K562 (cell line): ENCODE measurements around the gene SLC26A6. TPM values are rescaled to one million over a fixed set of nuclear protein-coding genes. Genes with fewer than 3 reads are reported as not detected.

Source experiments
- CBX5 ChIP-seq: IDR thresholded peaks from 2 replicates; pipeline ENCODE4 v1.6.1; 2014; ENCODE audit warnings: low read depth, borderline replicate concordance
- FOXA1 ChIP-seq: fragments of 450-650 bp; IDR thresholded peaks from 2 replicates; pipeline ENCODE4 v1.6.1; 2016; ENCODE audit warnings: mild to moderate bottlenecking, borderline replicate concordance
- FOXP1 ChIP-seq: sonication (generic); formaldehyde crosslinking; IDR thresholded peaks from 2 replicates; pipeline ENCODE4 v1.8.0; 2022; ENCODE audit warnings: mild to moderate bottlenecking, missing genetic modification reagents
- GATAD2A ChIP-seq: fragments of 450-650 bp; IDR thresholded peaks from 2 replicates; pipeline ENCODE4 v1.6.1; 2017
- ILF3 ChIP-seq: fragments of 450-650 bp; IDR thresholded peaks from 2 replicates; pipeline ENCODE4 v1.6.1; 2018; ENCODE audit warnings: antibody characterized with exemption, mild to moderate bottlenecking, moderate library complexity, borderline replicate concordance
- KHSRP ChIP-seq: fragments of 450-650 bp; IDR thresholded peaks from 2 replicates; pipeline ENCODE4 v1.6.1; 2017
- MAX ChIP-seq: sonication (generic); formaldehyde crosslinking; IDR thresholded peaks from 2 replicates; pipeline ENCODE4 v1.9.0; 2022; ENCODE audit warnings: mild to moderate bottlenecking, missing genetic modification reagents
- NEUROD1 ChIP-seq: fragments of 150-350 bp; IDR thresholded peaks from 2 replicates; pipeline ENCODE4 v1.6.1; 2014; ENCODE audit warnings: borderline replicate concordance, low read length, low read depth; ENCODE audit not compliant: partially characterized antibody
- PHF8 ChIP-seq: fragments of 200-600 bp; sonication (generic); IDR thresholded peaks from 2 replicates; pipeline ENCODE4 v1.6.1; 2012; ENCODE audit warnings: mixed run types, mild to moderate bottlenecking, inconsistent platforms, low read length, moderate library complexity, borderline replicate concordance
- POLR2AphosphoS5 ChIP-seq: IDR thresholded peaks from 2 replicates; pipeline ENCODE4 v1.6.1; 2011; ENCODE audit warnings: mild to moderate bottlenecking, low read depth, low read length, moderate library complexity; ENCODE audit not compliant: control insufficient read depth, insufficient read depth
- POLR3A ChIP-seq: IDR thresholded peaks from 2 replicates; pipeline ENCODE4 v1.6.1; 2011; ENCODE audit warnings: borderline replicate concordance, mild to moderate bottlenecking, moderate library complexity; ENCODE audit not compliant: insufficient read length, insufficient read depth; ENCODE audit errors: extremely low read depth
- POU5F1 ChIP-seq: fragments of 150-350 bp; IDR thresholded peaks from 2 replicates; pipeline ENCODE4 v1.6.1; 2014; ENCODE audit warnings: borderline replicate concordance, low read length, low read depth, mild to moderate bottlenecking; ENCODE audit not compliant: partially characterized antibody
- RBBP5 ChIP-seq: fragments of 200-600 bp; sonication (generic); IDR thresholded peaks from 2 replicates; pipeline ENCODE4 v1.6.1; 2012; ENCODE audit warnings: borderline replicate concordance, mild to moderate bottlenecking, low read length, control low read depth, inconsistent platforms; ENCODE audit not compliant: insufficient read depth, poor library complexity, severe bottlenecking
- RBM22 ChIP-seq: fragments of 200-400 bp; formaldehyde crosslinking; IDR thresholded peaks from 2 replicates; pipeline ENCODE4 v1.6.1; 2018; ENCODE audit warnings: low read length, low read depth; ENCODE audit not compliant: poor library complexity, severe bottlenecking
- SMARCE1 ChIP-seq: fragments of 450-650 bp; IDR thresholded peaks from 2 replicates; pipeline ENCODE4 v1.7.1; 2016; ENCODE audit warnings: mild to moderate bottlenecking
- SNRNP70 ChIP-seq: fragments of 200-400 bp; formaldehyde crosslinking; optimal IDR thresholded peaks from 2 replicates; pipeline ENCODE3; 2017; ENCODE audit warnings: low read depth, low read length
- SRSF7 ChIP-seq: fragments of 200-400 bp; formaldehyde crosslinking; optimal IDR thresholded peaks from 2 replicates; pipeline ENCODE3; 2017; ENCODE audit warnings: mild to moderate bottlenecking, low read depth, low read length
- SRSF9 ChIP-seq: fragments of 200-400 bp; formaldehyde crosslinking; IDR thresholded peaks from 2 replicates; pipeline ENCODE4 v1.6.1; 2017; ENCODE audit warnings: low read depth, low read length, borderline replicate concordance
- WHSC1 ChIP-seq: IDR thresholded peaks from one replicate; pipeline ENCODE4 v1.6.1; 2012; ENCODE audit warnings: low read length, control low read depth, inconsistent platforms
- ZBED1 ChIP-seq: IDR thresholded peaks from 2 replicates; pipeline ENCODE4 v1.6.1; 2014
- ZNF197 ChIP-seq: fragments of 200-800 bp; sonication (Bioruptor generic); IDR thresholded peaks from 2 replicates; pipeline ENCODE4 v1.6.1; 2016; ENCODE audit warnings: low read depth, missing genetic modification characterization, missing compliant biosample characterization
- ZNF23 ChIP-seq: fragments of 250-450 bp; sonication (Bioruptor Pico); IDR thresholded peaks from 2 replicates; pipeline ENCODE4 v1.4.0; 2020; ENCODE audit warnings: mild to moderate bottlenecking
- ZNF232 ChIP-seq: sonication (generic); formaldehyde crosslinking; IDR thresholded peaks from 2 replicates; pipeline ENCODE4 v1.8.0; 2022; ENCODE audit warnings: mild to moderate bottlenecking, missing genetic modification reagents
- ZNF445 ChIP-seq: fragments of 250-450 bp; sonication (Bioruptor Pico); IDR thresholded peaks from 2 replicates; pipeline ENCODE4 v1.4.0; 2020; ENCODE audit warnings: low read depth, mild to moderate bottlenecking, moderate library complexity
- polyA plus RNA-seq, 8 experiments: library from polyadenylated mRNA; depleted of rRNA in 4 of 8; stranded (reverse) in 5 of 8; unstranded in 3 of 8; fragments of >200 nt; fragmentation: Nextera tagmentation in 2 of 8; fragmentation: Illumina TruSeq in 1 of 8; extraction: Ambion mirVana in 2 of 8; extraction: Trizol in 1 of 8; gene quantifications; 2 replicates each; pipeline versions ENCODE4 v1.2.1 to v1.2.3, GENCODE V29; 2011 to 2014; ENCODE audit warnings: inconsistent platforms in 1 of 8, missing spikeins in 1 of 8
- total RNA-seq, 7 experiments: library from RNA; depleted of rRNA in 6 of 7; stranded (reverse); fragments of >200 nt in 6 of 7; fragmentation: Illumina TruSeq in 2 of 7; extraction: Trizol in 2 of 7; gene quantifications; 2 replicates each; pipeline versions ENCODE4 v1.2.1 to v1.2.3, GENCODE V29; 2011 to 2021; ENCODE audit warnings: low replicate concordance in 1 of 7
- TF ChIP-seq, protein P1 (sequence below), 2 experiments: fragments of 450-650 bp in 1 of 2; sonication (generic) in 1 of 2; formaldehyde crosslinking; conservative IDR thresholded peaks; 2 replicates each; pipeline versions ENCODE4 v1.4.0 to v1.8.1; 2020 to 2022; ENCODE audit warnings: mild to moderate bottlenecking in 1 of 2, missing genetic modification reagents in 1 of 2
- TF ChIP-seq, protein P2 (sequence below): fragments of 450-650 bp; IDR thresholded peaks from one replicate; pipeline ENCODE4 v1.6.1; 2018; ENCODE audit warnings: mild to moderate bottlenecking, moderate library complexity; ENCODE audit not compliant: partially characterized antibody

Gene SLC26A6
- total and polyA plus RNA-seq, 9 of the 15 experiments (the other 6 are each of a cell fraction or from before 2014, with no cell fraction given): 2.1 to 27.2 (median 14.8) TPM

- TF ChIP-seq RBBP5: no peak
- peak; percentile 92; the same call in 1 of the 2 replicates for TF ChIP-seq ZNF232 (CRISPR knock-in tag)
- TF ChIP-seq POLR2AphosphoS5: no peak; the same call in 1 of the 2 replicates
- TF ChIP-seq, protein P1, sequence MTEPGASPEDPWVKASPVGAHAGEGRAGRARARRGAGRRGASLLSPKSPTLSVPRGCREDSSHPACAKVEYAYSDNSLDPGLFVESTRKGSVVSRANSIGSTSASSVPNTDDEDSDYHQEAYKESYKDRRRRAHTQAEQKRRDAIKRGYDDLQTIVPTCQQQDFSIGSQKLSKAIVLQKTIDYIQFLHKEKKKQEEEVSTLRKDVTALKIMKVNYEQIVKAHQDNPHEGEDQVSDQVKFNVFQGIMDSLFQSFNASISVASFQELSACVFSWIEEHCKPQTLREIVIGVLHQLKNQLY (CRISPR knock-in tag; conservative IDR thresholded peaks at IDR 0.05): no peak
- TF ChIP-seq WHSC1: no peak
- no peak for TF ChIP-seq SRSF7
- peak; percentile 99 for TF ChIP-seq MAX (CRISPR knock-in tag)
- TF ChIP-seq SNRNP70: no peak
- no peak for TF ChIP-seq ZNF197
- no peak for TF ChIP-seq FOXA1
- peak; percentile 18 for TF ChIP-seq RBM22
- no peak for TF ChIP-seq NEUROD1
- no peak for TF ChIP-seq CBX5
- TF ChIP-seq PHF8: peak; percentile 69; the same call in 1 of the 2 replicates
- TF ChIP-seq POU5F1: no peak
- TF ChIP-seq GATAD2A: no peak
- TF ChIP-seq SMARCE1: no peak
- TF ChIP-seq SRSF9: no peak
- TF ChIP-seq ZBED1: no peak
- 0 out of 2 replicates have a peak, but pooled peaks have one; percentile 45 for TF ChIP-seq ILF3
- no peak for TF ChIP-seq ZNF445 (CRISPR knock-in tag)
- no peak for TF ChIP-seq KHSRP
- TF ChIP-seq ZNF23 (CRISPR knock-in tag): no peak
- TF ChIP-seq FOXP1: peak; percentile 78
- no peak for TF ChIP-seq POLR3A
- TF ChIP-seq, protein P2, sequence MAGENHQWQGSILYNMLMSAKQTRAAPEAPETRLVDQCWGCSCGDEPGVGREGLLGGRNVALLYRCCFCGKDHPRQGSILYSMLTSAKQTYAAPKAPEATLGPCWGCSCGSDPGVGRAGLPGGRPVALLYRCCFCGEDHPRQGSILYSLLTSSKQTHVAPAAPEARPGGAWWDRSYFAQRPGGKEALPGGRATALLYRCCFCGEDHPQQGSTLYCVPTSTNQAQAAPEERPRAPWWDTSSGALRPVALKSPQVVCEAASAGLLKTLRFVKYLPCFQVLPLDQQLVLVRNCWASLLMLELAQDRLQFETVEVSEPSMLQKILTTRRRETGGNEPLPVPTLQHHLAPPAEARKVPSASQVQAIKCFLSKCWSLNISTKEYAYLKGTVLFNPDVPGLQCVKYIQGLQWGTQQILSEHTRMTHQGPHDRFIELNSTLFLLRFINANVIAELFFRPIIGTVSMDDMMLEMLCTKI: no peak
Measured at GRCh38 chr3:48663489-48664312, 28.4 kb upstream of the SLC26A6 start (continued).
